Aortic smooth muscle cell (primary cell): Measurements from ENCODE around the gene CUL9. TPM values are rescaled to one million over a fixed set of nuclear protein-coding genes. Genes with fewer than 3 reads are reported as not detected.

Experiments used
- total RNA-seq: library from RNA; depleted of rRNA; stranded (reverse); fragments of >200 nt; gene quantifications from 2 replicates; pipeline ENCODE4 v1.2.3, GENCODE V29; 2014

CUL9 gene
- 21.3 and 23.7 TPM in 2 replicates for total RNA-seq

GRCh38 chr6:43181942-43182860 lies at the start of gene CUL9:
TSS of gene CUL9 (plus strand) at chr6:43182196. CDS start at chr6:43184311, 2,115 bp downstream.

GRCh38 chr6:43170931-43171706 lies 10.9 kb upstream of the CUL9 start, which contains the start of gene SRF:
TSS of gene SRF (plus strand) at chr6:43171269. CDS start at chr6:43171657, 388 bp downstream.

GRCh38 chr6:43228951-43229802 lies 47.2 kb downstream of the CUL9 start, which contains the start of gene DNPH1:
TSS of gene DNPH1 (minus strand) at chr6:43229481. CDS start at chr6:43229456, 25 bp downstream.

GRCh38 chr6:43242908-43243663 lies 61.1 kb downstream of the CUL9 start, which contains the start of gene TTBK1:
TSS of gene TTBK1 (plus strand) at chr6:43243481. CDS start at chr6:43246661, 3,180 bp downstream.

Other genes starting within 250 kb of the CUL9 start
- 0.19 TPM in 1 of 2 replicates, not detected in the other for gene GNMT, start 221.4 kb upstream of the CUL9 start, total RNA-seq
- 24.0 and 35.3 TPM in 2 replicates for gene PEX6, start 203.0 kb upstream of the CUL9 start, total RNA-seq
- gene PPP2R5D, start 197.6 kb upstream of the CUL9 start, total RNA-seq: 37.7 and 40.0 TPM in 2 replicates
- gene MEA1, start 168.2 kb upstream of the CUL9 start, total RNA-seq: 81.7 and 91.8 TPM in 2 replicates
- 78.5 and 82.6 TPM in 2 replicates for gene KLHDC3, start 167.9 kb upstream of the CUL9 start, total RNA-seq
- 100.0 and 110 TPM in 2 replicates for gene RRP36, start 160.6 kb upstream of the CUL9 start, total RNA-seq
- 28.1 and 36.9 TPM in 2 replicates for gene CUL7, start 128.3 kb upstream of the CUL9 start, total RNA-seq
- gene MRPL2, start 122.8 kb upstream of the CUL9 start, total RNA-seq: 15.3 and 16.6 TPM in 2 replicates
- 11.4 and 15.2 TPM in 2 replicates for gene KLC4, start 122.6 kb upstream of the CUL9 start, total RNA-seq
- 13.2 and 13.7 TPM in 2 replicates for gene PTK7, start 105.9 kb upstream of the CUL9 start, total RNA-seq
- 14.5 and 15.7 TPM in 2 replicates for gene SRF, start 10.9 kb upstream of the CUL9 start, total RNA-seq
- 42.3 and 45.3 TPM in 2 replicates for gene DNPH1, start 47.3 kb downstream of the CUL9 start, total RNA-seq
- gene TTBK1, start 61.3 kb downstream of the CUL9 start, total RNA-seq: under 0.01 TPM in 2 replicates
- gene SLC22A7, start 116.1 kb downstream of the CUL9 start, total RNA-seq: not detected in 2 replicates
- gene CRIP3, start 126.6 kb downstream of the CUL9 start, total RNA-seq: 0.13 and 0.19 TPM in 2 replicates
- 5.5 and 6.8 TPM in 2 replicates for gene ZNF318, start 187.5 kb downstream of the CUL9 start, total RNA-seq
- 20.3 and 23.0 TPM in 2 replicates for gene ABCC10, start 245.3 kb downstream of the CUL9 start, total RNA-seq